IPS-11a (cell line): ENCODE measurements around the gene NTN4.
"Not testable (repeated sequence)": the region's sequence is repeated elsewhere in the genome, so short reads cannot be mapped to it uniquely, and the experiment has no call there.

Experiments
- H3K4me3 ChIP-seq: one replicate; pipeline ENCODE4 v1.5.1; 2013; ENCODE audit warnings: low read depth, low read length, control low read depth

NTN4 gene

GRCh38 chr12:95715177-95715576 lies 75.4 kb downstream of the NTN4 start:
- H3K4me3 ChIP-seq, result no peak overlapping the region

- no peak overlapping the region for H3K4me3 ChIP-seq
Observed at GRCh38 chr12:95712269-95712668, 78.3 kb downstream of the NTN4 start.

- no peak overlapping the region for H3K4me3 ChIP-seq
Observed at GRCh38 chr12:95710386-95710785, 80.2 kb downstream of the NTN4 start.

GRCh38 chr12:95709152-95709551 lies 81.4 kb downstream of the NTN4 start:
- no peak overlapping the region for H3K4me3 ChIP-seq

- no peak overlapping the region for H3K4me3 ChIP-seq
Observed at GRCh38 chr12:95705143-95705542, 85.4 kb downstream of the NTN4 start.

- H3K4me3 ChIP-seq, result no peak overlapping the region
Observed at GRCh38 chr12:95703986-95704385, 86.6 kb downstream of the NTN4 start.

- no peak overlapping the region for H3K4me3 ChIP-seq
Observed at GRCh38 chr12:95701722-95702418, 88.7 kb downstream of the NTN4 start.

GRCh38 chr12:95701275-95701674 lies 89.3 kb downstream of the NTN4 start:
- no peak overlapping the region for H3K4me3 ChIP-seq

- H3K4me3 ChIP-seq, result no peak overlapping the region
Observed at GRCh38 chr12:95700316-95700785, 90.2 kb downstream of the NTN4 start.

GRCh38 chr12:95699579-95699978 lies 91.0 kb downstream of the NTN4 start:
- H3K4me3 ChIP-seq, result no peak overlapping the region

- H3K4me3 ChIP-seq, result no peak overlapping the region
Observed at GRCh38 chr12:95694136-95694535, 96.4 kb downstream of the NTN4 start.

- no peak overlapping the region for H3K4me3 ChIP-seq
Observed at GRCh38 chr12:95693689-95694088, 96.9 kb downstream of the NTN4 start.

- no peak overlapping the region for H3K4me3 ChIP-seq
Observed at GRCh38 chr12:95690861-95691635, 99.5 kb downstream of the NTN4 start.

GRCh38 chr12:95687937-95688336 lies 102.6 kb downstream of the NTN4 start:
- H3K4me3 ChIP-seq, result no peak overlapping the region

GRCh38 chr12:95683418-95683817 lies 107.1 kb downstream of the NTN4 start:
- H3K4me3 ChIP-seq, result no peak overlapping the region

GRCh38 chr12:95681210-95681765 lies 109.3 kb downstream of the NTN4 start:
- no peak overlapping the region for H3K4me3 ChIP-seq

- H3K4me3 ChIP-seq, result no peak overlapping the region
Observed at GRCh38 chr12:95678684-95679083, 111.9 kb downstream of the NTN4 start.

GRCh38 chr12:95677782-95678181 lies 112.8 kb downstream of the NTN4 start:
- H3K4me3 ChIP-seq, result not testable (repeated sequence)

GRCh38 chr12:95674631-95675030 lies 115.9 kb downstream of the NTN4 start:
- no peak overlapping the region for H3K4me3 ChIP-seq

- no peak overlapping the region for H3K4me3 ChIP-seq
Observed at GRCh38 chr12:95674163-95674562, 116.4 kb downstream of the NTN4 start.

GRCh38 chr12:95673576-95673975 lies 117.0 kb downstream of the NTN4 start:
- H3K4me3 ChIP-seq, result no peak overlapping the region

- H3K4me3 ChIP-seq, result no peak overlapping the region
Observed at GRCh38 chr12:95672166-95672565, 118.4 kb downstream of the NTN4 start.
